Ascending aorta (tissue), 2 donors: ENCODE data around the gene LIN54. TPM values are rescaled to one million over a fixed set of nuclear protein-coding genes. Genes with fewer than 3 reads are reported as not detected.
A peak's percentile ranks its signal among the peaks of the same experiment; 100 is the strongest.
"Not testable (repeated sequence)": the region's sequence is repeated elsewhere in the genome, so short reads cannot be mapped to it uniquely, and the experiment has no call there.

Experiments used
- DNase-seq, 2 donors: peaks; one replicate each; pipeline ENCODE4 v3.0.0-alpha.2; 2019; ENCODE audit warnings: low spot score in 2 of 2
- H3K27ac ChIP-seq, 2 donors: fragments of 200-600 bp; sonication (generic); one replicate each; pipeline ENCODE4 v1.5.1; 2016 to 2017; ENCODE audit warnings: mild to moderate bottlenecking in 1 of 2
- H3K27me3 ChIP-seq: fragments of 200-600 bp; sonication (generic); one replicate; pipeline ENCODE4 v1.5.1; 2017
- H3K36me3 ChIP-seq, 2 donors: fragments of 200-600 bp; sonication (generic); one replicate each; pipeline ENCODE4 v1.5.1; 2016
- H3K4me1 ChIP-seq, 2 donors: fragments of 200-600 bp; sonication (generic); one replicate each; pipeline ENCODE4 v1.5.1; 2016 to 2017; ENCODE audit warnings: mild to moderate bottlenecking in 1 of 2
- H3K4me3 ChIP-seq, 2 donors: fragments of 200-600 bp; sonication (generic); one replicate each; pipeline ENCODE4 v1.5.1; 2016 to 2017; ENCODE audit warnings: mild to moderate bottlenecking in 1 of 2
- H3K9me3 ChIP-seq, 2 donors: fragments of 200-600 bp; sonication (generic); one replicate each; pipeline ENCODE4 v1.5.1; 2016
- CTCF ChIP-seq, 3 experiments: fragments of 200-600 bp in 2 of 3; fragments of 450-650 bp in 1 of 3; sonication (generic) in 2 of 3; IDR thresholded peaks; one replicate each; pipeline ENCODE4 v1.5.1; 2016 to 2019; ENCODE audit warnings: antibody characterized with exemption in 3 of 3, mild to moderate bottlenecking in 1 of 3, moderate library complexity in 1 of 3
- intact Hi-C: fragments of 100-400 bp; cut with DNase I; formaldehyde crosslinking; loops from one replicate; pipeline ENCODE4 v1.15.1; 2023
- total RNA-seq: library from RNA; depleted of rRNA; stranded (reverse); fragments of >200 nt; gene quantifications from one replicate; pipeline ENCODE4 v1.1.0, GENCODE V29; 2016

LIN54 gene
- 6.2 TPM for total RNA-seq

GRCh38 chr4:83010522-83011318 is at the start of gene LIN54:
LIN54 (minus strand) TSS chr4:83010823; CDS start chr4:82984844, 25,979 bp downstream.
- no peaks in the 10 kb centered on the region for H3K27me3 ChIP-seq
- H3K27ac ChIP-seq: peak within 1 kb of the TSS; percentile 89 to 91
- peak within 1 kb of the TSS; percentile 65 to 88 for H3K4me3 ChIP-seq
- TF ChIP-seq CTCF (IDR thresholded peaks at IDR 0.05): no peak
- no peaks in the 10 kb centered on the region for H3K9me3 ChIP-seq
- peak; percentile 50 to 91 for DNase-seq
- H3K36me3 ChIP-seq: no peaks in the 10 kb centered on the region
- H3K4me1 ChIP-seq: peaks cover 0 to 19% of the 10 kb centered on the region in 2 donors
- intact Hi-C loops: loop anchor here (5.0 to 10.0 kb wide), 2 partner anchors 444 to 1538 kb away; partner anchors contain the start of genes HELQ, MRPS18C and RASGEF1B

GRCh38 chr4:83054928-83055327 is 44.3 kb upstream of the LIN54 start:
- Histone ChIP-seq H3K27ac (no peak overlapping the region), H3K9me3 (no peaks in the 10 kb centered on the region), H3K4me1 (no peaks in the 10 kb centered on the region), H3K4me3 (no peak overlapping the region), H3K36me3 (peaks cover 22 to 77% of the 10 kb centered on the region in 2 donors), H3K27me3 (no peaks in the 10 kb centered on the region)
- DNase-seq: no peak
- peak in 1 of 3 experiments; percentile 8 for TF ChIP-seq CTCF (IDR thresholded peaks at IDR 0.05)
- intact Hi-C loops: no loop called here

- intact Hi-C loops, H3K27ac ChIP-seq, DNase-seq: not testable (repeated sequence)
Observed at GRCh38 chr4:83048781-83049180, 38.2 kb upstream of the LIN54 start.

GRCh38 chr4:83046693-83047473 is 36.3 kb upstream of the LIN54 start:
- DNase-seq: no peak
- no peak overlapping the region for H3K27ac ChIP-seq
- no peaks in the 10 kb centered on the region for H3K9me3 ChIP-seq
- TF ChIP-seq CTCF (IDR thresholded peaks at IDR 0.05): no peak
- H3K4me1 ChIP-seq: no peaks in the 10 kb centered on the region
- no peaks in the 10 kb centered on the region for H3K27me3 ChIP-seq
- intact Hi-C loops: no loop called here
- peaks cover 13 to 24% of the 10 kb centered on the region in 2 donors for H3K36me3 ChIP-seq
- no peak overlapping the region for H3K4me3 ChIP-seq

More at GRCh38 chr4:83048781-83049180, 38.2 kb upstream of the LIN54 start:
- H3K9me3 ChIP-seq, H3K4me1 ChIP-seq, H3K4me3 ChIP-seq, H3K27me3 ChIP-seq: not testable (repeated sequence)
- peaks cover 21 to 40% of the 10 kb centered on the region in 2 donors for H3K36me3 ChIP-seq

- DNase-seq: no peak
- no peak for TF ChIP-seq CTCF (IDR thresholded peaks at IDR 0.05)
- Histone ChIP-seq H3K36me3 (peaks cover 0 to 5% of the 10 kb centered on the region in 2 donors), H3K4me3 (no peak overlapping the region), H3K9me3 (no peaks in the 10 kb centered on the region), H3K4me1 (no peaks in the 10 kb centered on the region), H3K27me3 (no peaks in the 10 kb centered on the region), H3K27ac (peak overlapping the region; percentile 9 to 74)
- intact Hi-C loops: no loop called here
Observed at GRCh38 chr4:83043801-83044407, 33.3 kb upstream of the LIN54 start.

- H3K9me3 ChIP-seq, H3K4me3 ChIP-seq, H3K27me3 ChIP-seq, H3K4me1 ChIP-seq, intact Hi-C loops, H3K36me3 ChIP-seq, DNase-seq: not testable (repeated sequence)
- peak overlapping the region in 1 of 2 donors; percentile 24 for H3K27ac ChIP-seq
Observed at GRCh38 chr4:83043157-83043556, 32.5 kb upstream of the LIN54 start.
